ENCODE data around the gene BCL11B. TPM values are rescaled to one million over a fixed set of nuclear protein-coding genes. Genes with fewer than 3 reads are reported as not detected.

BCL11B gene
- total and polyA plus RNA-seq, 2 of the 8 experiments (the other 6 are each of a cell fraction or from before 2014, with no cell fraction given): 0.63 to 5.9 TPM

DNA sequence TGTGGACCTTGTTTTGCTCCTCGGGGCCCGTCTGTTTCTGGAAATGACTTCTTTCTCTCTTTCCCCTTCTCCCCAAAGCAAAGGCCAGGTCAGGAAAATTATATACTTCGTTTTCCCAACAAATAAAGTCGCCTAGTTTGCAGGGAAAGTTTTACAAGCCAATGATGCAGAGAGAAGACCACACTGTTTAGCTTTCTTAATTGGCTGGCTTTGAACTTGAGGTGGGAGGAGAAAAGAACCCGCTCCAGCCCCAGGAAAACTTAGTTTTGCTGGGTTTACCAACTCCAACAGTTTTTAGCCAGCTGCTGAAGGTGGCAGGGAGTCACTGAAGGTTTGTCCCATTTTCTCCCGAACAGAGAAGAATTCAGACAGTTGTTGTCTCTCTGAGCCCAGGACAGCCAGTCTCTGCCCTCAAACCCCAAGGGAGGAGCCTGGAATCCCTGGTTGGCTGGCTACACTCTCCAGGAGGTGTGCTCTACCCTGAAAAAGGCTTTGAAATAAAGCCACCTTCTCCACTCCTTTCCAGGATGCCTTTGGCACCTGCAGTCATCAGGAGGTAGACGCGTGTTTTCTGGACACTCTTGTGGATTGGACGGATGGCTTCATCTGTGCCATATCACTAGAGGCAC, 24.8 kb downstream of the BCL11B start:
- Histone ChIP-seq H4K20me1 (replicated peaks in 1 of 2; ENCODE audit: control insufficient read depth in 1 of 2, insufficient read depth in 2 of 2, low read length in 2 of 2) (peaks cover 3 to 4% of the 10 kb centered on the region in 2 experiments), H3K9me3 (ENCODE audit: insufficient read depth in 2 of 2, low read depth in 1 of 2, low read length in 1 of 2) (no peaks in the 10 kb centered on the region), H4K8ac (ENCODE audit: extremely low read depth, insufficient read depth, low read length) (no peak overlapping the region; the same call in 1 of the 2 replicates), H3K27ac (ENCODE audit: low read depth, low read length) (peak overlapping the region; percentile 95; the same call in 1 of the 2 replicates), H3K4me2 (ENCODE audit: insufficient read depth in 1 of 2, low read depth in 2 of 2, low read length in 2 of 2) (peak overlapping the region; percentile 75 to 87), H3K56ac (replicated peaks; ENCODE audit: insufficient read length, low read depth, low read length) (no peak overlapping the region), H3K23ac (ENCODE audit: insufficient read length) (no peak overlapping the region), H3K23me2 (ENCODE audit: low read depth, low read length) (peaks cover 7% of the 10 kb centered on the region), H3K4me3 (ENCODE audit: extremely low read depth in 1 of 4, insufficient read depth in 2 of 4, low read depth in 3 of 4, low read length in 4 of 4) (peak overlapping the region; percentile 51 to 75 (median 66); a peak in 7 of 8 replicates), H2AFZ (ENCODE audit: low read length) (no peak overlapping the region), H3K4me1 (replicated peaks in 1 of 4; ENCODE audit: control insufficient read depth in 3 of 4, insufficient read depth in 4 of 4, low read length in 3 of 4) (peaks cover 19 to 42% (median 34%) of the 10 kb centered on the region in 4 experiments), H2BK120ac (replicated peaks; ENCODE audit: low read depth, low read length) (peak overlapping the region; percentile 29), H3K36me3 (ENCODE audit: control insufficient read depth in 2 of 4, insufficient read depth in 4 of 4, low read length in 3 of 4) (no peaks in the 10 kb centered on the region), H3K14ac (ENCODE audit: insufficient read length) (no peak overlapping the region), H4K91ac (replicated peaks; ENCODE audit: insufficient read length, low read length) (peak overlapping the region; percentile 78), H2BK20ac (ENCODE audit: low read length) (peak overlapping the region; percentile 62; the same call in 1 of the 2 replicates), H3K18ac (ENCODE audit: extremely low read depth, low read length) (peak overlapping the region; percentile 89), H3K9ac (replicated peaks in 1 of 4; ENCODE audit: extremely low read depth in 1 of 4, low read depth in 3 of 4, low read length in 3 of 4) (peak overlapping the region in 3 of 4 experiments; percentile 33 to 87 (median 62); a peak in 6 of 7 replicates), H4K5ac (ENCODE audit: insufficient read length, low read depth, low read length) (peak overlapping the region; percentile 42), H2BK12ac (ENCODE audit: low read depth, low read length) (peak overlapping the region; percentile 86; the same call in 1 of the 2 replicates), H3K27me3 (replicated peaks in 1 of 4; ENCODE audit: control insufficient read depth in 3 of 4, extremely low read depth in 1 of 4, insufficient read depth in 3 of 4, low read length in 3 of 4) (peaks cover 0 to 7% (median 3%) of the 10 kb centered on the region in 4 experiments; a peak in 4 of 7 replicates), H2BK5ac (ENCODE audit: low read depth, low read length) (peak overlapping the region; percentile 75; the same call in 1 of the 2 replicates), H3K4ac (replicated peaks; ENCODE audit: insufficient read length, low read depth, low read length) (no peak overlapping the region), H2AK5ac (ENCODE audit: low read depth, low read length) (no peak overlapping the region; the same call in 1 of the 2 replicates), H2BK15ac (ENCODE audit: low read length) (peak overlapping the region; percentile 34; the same call in 1 of the 2 replicates), H3K79me2 (ENCODE audit: control insufficient read depth in 1 of 2, insufficient read depth in 2 of 2, low read length in 2 of 2) (peaks cover 0 to 59% of the 10 kb centered on the region in 2 experiments; a peak in 3 of 4 replicates), H3K79me1 (ENCODE audit: low read depth, low read length) (peaks cover 12% of the 10 kb centered on the region)
- ChIA-PET POLR2A (ENCODE audit: partially characterized antibody) (interaction anchor here (0.5 to 3.6 kb wide), 11 partner anchors 12 to 222 kb away, joined by 3 to 28 read pairs (median 3); partner anchors contain the start of gene BCL11B), CTCF (ENCODE audit: partially characterized antibody) (interaction anchor here (1.3 to 2.3 kb wide), 5 partner anchors 15 to 23 kb away, joined by 3 to 8 read pairs (median 5); no protein-coding TSS in a partner anchor)
- no peak for FAIRE-seq
- 44% methylated on average over 8 of the region's 9 CpGs; no CpG with 5 or more reads in 1 of the 2 experiments for WGBS, 2 experiments (ENCODE audit: extremely low coverage in 1 of 2, insufficient coverage in 1 of 2, insufficient read length in 1 of 2, insufficient replicate concordance in 2 of 2, low coverage in 1 of 2, low lambda C conversion rate in 2 of 2, missing lambda C conversion rate in 1 of 2)
- no peak for DNase-seq (ENCODE audit: low read depth in 1 of 2, low spot score in 2 of 2)
- TF ChIP-seq CBX8 (IDR thresholded peaks at IDR 0.05; ENCODE audit: borderline replicate concordance, low read depth, low read length) (no peak), TBP (IDR thresholded peaks at IDR 0.05; ENCODE audit: low read depth, low read length) (no peak), SIX5 (IDR thresholded peaks at IDR 0.05; ENCODE audit: low read depth, low read length) (no peak), RFX5 (IDR thresholded peaks at IDR 0.05; ENCODE audit: borderline replicate concordance, low read depth, low read length) (no peak), SUZ12 (IDR thresholded peaks at IDR 0.05; ENCODE audit: low read length) (no peak), BACH1 (IDR thresholded peaks at IDR 0.05; ENCODE audit: low read length) (no peak), HDAC6 (IDR thresholded peaks at IDR 0.05; ENCODE audit: low read depth, low read length) (no peak), CHD1 (IDR thresholded peaks at IDR 0.05; ENCODE audit: low read depth, low read length) (no peak), SIN3A (conservative IDR thresholded peaks at IDR 0.05 in 1 of 2, IDR thresholded peaks at IDR 0.05 in 1 of 2; ENCODE audit: low read depth in 1 of 2, low read length in 2 of 2) (no peak), SIRT6 (IDR thresholded peaks at IDR 0.05; ENCODE audit: low read length) (no peak), ATF3 (IDR thresholded peaks at IDR 0.05; ENCODE audit: insufficient read depth, low read depth, low read length) (no peak), CBX5 (IDR thresholded peaks at IDR 0.05; ENCODE audit: low read depth, low read length) (no peak)

Measured in H1 (cell line).